SW480 (cell line): Measurements from ENCODE around the gene HMOX1.
"Not testable (repeated sequence)": the region's sequence is repeated elsewhere in the genome, so short reads cannot be mapped to it uniquely, and the experiment has no call there.

Source experiments
- DNase-seq: peaks from one replicate; pipeline ENCODE4 v3.0.0-alpha.2; 2016; ENCODE audit warnings: low spot score

Gene HMOX1

DNA sequence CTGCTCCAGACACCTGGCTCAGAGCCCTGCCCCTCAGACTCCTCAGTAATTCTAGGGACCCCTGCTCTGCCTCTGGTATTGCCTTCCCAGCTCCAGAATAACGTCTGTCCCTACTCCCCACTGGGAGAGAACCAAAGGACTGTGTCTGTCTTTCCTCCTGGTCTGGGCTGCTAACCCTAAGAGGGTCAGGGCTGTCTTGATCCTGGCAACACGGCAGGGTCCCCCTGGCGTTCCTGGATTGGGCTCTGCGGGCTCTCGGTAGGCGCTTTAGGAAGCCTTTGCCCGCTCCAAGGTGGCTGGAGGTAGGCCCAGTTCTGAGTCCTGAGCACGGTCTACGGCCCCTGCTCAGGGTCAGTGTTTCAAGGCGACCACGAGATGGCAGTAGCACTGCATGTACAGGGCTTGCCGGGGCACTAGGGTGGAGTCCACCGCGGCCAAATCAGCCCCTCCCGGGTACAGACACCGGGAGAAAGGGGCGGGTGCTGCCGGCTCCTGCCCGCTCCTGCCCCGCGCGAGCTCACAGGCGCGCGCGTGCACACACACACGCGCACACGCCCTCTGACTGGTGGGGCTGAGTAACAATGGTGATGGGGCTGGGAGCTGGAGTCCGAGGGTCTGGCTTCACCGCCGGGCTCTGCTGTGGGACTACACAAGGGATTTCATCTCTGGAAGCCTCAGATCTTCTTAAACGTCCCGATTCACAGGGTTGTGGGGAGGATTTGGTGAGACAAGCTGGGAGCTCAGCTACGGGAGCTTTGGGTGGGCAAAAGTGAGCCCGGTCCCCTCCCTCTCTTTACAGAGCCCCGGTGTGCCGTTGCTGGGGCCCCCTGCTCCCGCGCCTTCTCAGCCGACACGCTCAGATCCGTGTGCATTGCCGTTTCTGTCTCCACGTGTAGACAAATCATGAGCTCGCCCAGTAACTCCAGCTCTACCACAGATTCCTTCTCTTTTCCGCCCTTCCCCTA, 30.1 kb upstream of the HMOX1 start:
- peak; percentile 82 for DNase-seq

DNA sequence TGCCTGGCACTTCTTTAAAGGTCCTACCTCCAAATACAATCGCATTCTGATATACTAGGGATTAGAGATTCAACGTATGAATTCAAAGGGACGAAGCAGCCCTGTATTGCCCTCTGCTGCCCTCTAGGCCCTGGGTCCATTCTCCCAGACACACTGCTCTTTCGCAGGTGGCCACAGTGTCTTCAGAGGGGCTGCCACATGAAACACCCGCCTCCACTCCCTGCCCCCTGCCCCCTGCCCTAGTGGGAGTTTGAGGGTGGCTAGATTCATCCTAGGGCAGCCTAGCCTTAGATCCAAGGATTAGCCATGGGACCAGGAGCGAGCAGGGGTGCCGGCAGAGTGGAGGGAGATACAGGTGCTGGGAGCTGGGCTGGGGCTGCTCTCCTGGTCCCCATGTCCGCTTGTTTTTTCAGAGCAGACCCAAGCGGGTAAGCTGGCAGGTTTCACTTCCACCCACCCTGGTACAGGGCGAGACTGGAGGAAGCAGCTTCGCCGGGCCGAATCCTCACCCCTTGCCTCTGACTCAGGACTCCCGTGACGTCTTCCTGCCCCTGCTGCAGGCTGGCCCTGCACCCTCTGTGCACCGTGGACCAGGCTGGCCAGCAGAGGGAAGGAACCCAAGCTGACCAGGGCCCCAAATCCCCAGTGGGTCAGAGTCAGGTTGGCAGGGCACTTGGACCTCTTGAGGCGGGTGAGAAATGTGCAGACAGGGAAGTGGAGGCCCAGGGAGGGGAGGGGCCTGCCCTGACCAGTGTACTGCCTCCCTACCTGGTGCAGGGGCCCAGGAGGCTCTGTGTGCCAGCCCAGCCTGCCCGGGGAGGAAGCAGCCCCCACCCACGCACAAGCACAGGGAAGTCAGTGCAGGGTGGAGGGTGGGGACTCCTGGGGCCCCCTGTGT, 28.4 kb upstream of the HMOX1 start:
- no peak for DNase-seq

DNA sequence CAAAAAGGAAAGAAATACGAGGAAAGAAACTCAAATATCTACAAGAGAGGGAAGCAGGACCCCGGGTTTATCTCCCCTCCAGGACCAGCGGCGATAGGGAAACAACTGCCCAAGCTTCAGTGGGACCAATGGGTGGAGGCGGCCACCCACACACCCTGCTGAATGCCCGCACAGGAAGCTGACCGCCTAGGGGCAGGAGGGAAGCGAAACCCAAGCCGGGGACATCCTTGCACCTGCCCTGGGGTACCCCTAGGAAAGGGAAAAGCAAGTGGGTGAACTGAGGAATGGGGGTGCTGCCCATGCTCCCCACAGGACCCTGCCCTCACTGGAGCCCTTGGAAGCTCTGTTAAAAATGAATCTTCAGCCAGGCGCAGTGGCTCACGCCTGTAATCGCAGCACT, 27.6 kb upstream of the HMOX1 start:
- DNase-seq, result no peak

DNA sequence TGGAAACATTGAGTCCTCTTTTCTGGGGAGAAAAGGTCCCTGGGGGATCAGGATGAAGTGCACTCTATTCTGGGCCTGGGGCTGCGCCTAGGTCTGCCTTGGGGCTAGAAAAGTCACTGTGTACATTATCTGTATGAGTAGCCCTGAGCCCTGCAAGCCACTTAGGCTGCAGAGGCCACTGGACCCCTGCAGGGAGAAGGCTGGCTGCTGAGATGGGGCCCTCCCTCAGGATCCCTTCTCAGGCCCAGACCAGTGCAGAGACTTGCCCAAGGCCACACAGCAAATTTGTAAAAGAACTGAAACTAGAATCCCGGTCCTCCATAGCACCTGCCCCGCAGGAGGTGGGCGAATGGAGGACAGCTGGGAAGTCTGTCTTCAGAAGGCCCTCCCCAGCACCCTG, 26.8 kb upstream of the HMOX1 start:
- no peak for DNase-seq

DNA sequence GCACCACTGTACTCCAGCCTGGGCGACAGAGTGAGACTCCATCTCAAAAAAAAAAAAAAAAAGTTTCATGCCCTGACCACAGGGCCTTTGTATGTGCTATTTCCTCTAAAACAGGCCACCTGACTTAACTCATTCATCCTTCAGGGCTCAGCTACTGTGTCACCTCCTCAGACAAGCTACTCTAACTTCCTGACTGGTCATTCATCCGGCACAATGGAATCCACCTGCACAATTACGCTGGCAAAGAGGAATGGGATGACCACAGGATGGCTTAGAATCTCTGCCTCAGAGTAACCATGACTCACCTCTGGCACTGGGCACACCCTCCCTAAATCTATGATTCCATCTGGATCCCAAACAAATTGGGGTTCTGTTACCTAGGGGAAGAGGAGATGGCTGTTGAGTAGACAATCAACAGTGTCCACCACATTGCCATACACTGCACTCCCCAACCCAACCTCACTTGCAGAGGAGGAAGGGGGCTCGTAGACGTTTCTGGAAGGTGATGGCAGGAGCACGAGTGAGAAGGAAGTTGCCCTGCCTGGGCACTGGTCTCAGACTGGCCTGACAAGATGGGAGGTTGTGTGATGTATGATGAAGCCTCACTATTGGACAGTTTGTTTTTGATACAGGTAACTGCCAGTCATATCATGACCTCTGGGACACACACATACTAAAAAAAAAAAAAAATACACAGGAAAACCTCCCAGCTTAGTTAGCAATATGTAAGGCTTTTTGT, 22.8 kb upstream of the HMOX1 start:
- DNase-seq, result peak; percentile 84

DNA sequence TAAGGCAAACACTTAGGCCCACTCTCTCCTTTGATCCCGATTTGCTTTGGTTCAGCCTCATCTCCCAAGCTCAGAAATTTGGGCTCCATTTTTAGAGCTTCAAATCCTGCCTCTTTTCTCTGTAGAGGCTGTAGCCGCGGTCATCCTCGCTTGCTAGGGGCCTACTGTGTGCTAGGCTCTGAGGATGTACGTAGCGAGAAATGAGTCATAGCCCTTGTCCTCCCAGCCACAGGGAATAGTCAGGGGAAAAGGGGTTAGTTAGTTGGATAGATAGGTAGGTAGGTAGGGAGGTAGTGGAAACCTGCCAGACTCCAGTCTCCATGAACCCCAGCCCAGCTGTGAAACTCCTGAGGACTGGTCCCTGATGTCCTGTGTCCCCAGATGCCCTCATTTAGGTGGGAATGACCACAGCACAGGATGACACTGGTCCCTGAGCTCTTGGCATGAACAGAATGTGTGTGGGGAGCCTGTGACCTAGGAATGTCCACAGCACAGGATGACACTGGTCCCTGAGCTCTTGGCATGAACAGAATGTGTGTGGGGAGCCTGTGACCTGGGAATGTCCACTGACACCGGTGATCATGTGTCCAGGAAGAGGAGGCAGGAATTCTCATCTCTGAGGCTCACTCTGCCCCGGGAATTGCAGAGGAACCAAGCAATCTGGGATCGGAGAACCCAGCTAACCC, 21.4 kb upstream of the HMOX1 start:
- DNase-seq, result no peak

DNA sequence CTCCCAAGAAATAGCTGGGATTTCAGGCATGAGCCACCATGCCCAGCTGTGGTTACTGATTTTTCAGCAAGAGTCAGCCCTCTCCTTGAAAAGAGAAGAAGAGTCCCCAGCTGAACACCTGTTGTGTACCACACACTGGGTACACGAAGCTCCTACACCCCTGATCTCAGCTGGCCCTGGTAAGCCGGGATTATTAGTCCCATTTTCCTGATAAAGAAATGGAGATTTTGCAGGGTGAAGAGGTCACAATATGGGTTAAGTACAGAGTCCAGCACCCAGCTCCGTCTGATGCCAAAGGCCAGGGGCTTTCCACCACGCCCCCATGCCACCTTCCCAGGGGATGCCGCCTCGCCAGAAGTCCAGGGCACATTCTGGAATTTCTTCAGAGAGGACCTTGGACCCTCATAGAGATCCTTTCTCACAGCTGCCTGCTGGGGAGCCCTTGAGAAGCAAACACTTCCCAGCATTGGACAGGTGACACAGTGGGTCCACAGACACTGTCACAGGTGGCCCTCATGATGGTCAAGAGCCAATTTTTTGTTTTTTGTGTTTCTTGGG, 19.8 kb upstream of the HMOX1 start:
- DNase-seq, result no peak

DNA sequence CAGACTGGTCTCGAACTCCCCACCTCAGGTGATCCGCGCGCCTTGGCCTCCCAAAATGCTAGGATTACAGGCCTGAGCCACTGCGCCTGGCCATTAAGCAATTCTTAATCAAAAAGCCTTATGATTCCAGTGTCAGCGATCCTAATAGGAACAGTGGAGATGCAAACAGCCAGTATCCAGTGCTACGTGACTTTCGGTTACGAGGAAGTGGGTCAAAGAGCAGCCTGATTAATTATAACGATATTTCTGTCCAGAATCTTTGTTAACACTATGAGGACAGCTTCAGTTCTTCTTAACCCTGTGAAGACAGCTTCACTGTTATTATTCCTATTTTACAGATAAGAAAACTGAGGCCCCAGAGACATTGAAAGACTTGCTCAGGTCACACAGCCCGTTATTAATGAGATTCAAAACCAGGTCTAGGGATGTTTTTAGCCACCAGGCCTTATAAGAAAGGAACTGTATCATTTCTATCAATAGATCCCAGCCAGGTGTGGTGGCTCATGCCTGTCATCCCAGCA, 17.3 kb upstream of the HMOX1 start:
- no peak for DNase-seq

DNA sequence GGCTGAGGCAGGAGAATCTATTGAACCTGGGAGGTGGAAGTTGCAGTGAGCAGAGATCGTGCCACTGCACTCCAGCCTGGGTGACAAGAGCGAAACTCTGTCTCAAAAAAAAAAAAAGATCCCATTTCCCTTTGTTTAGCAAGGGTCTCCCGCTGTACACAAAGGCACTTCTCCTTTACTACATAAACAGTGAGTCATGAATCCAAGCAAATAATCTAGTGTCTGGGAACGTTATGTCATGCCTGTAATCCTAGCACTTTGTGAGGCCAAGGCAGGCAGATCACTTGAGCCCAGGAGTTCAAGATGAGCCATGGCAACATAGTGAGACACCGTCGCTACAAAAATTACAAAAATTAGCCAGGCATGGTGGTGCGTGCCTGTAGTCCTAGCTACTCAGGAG, 16.7 kb upstream of the HMOX1 start:
- DNase-seq, result not testable (repeated sequence)

DNA sequence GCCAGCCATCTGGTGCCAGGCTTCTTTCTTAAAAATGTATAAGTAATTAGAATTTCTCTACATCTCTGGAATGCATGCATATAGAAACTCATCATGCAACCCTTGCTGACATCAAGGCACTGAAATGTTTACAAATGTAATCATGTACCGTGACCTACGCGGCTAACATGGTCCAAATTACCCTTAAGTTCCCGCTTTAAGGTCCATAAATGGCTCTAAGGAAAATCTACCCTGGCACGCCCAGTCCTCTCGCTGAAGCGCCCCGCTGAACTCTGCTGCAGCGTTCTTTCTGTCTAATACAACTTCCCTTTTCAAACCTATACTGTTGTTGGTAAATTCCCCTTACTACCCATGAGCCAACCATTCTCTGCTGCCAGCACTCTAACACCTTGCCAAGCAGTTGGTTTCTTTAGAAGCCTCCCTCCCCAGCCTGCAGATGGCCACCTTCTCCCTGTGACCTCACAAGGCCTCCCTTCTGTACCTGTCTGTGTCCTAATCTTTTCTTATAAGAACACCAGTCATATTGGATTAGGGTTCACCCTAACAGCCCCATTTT, 13.5 kb upstream of the HMOX1 start:
- no peak for DNase-seq

DNA sequence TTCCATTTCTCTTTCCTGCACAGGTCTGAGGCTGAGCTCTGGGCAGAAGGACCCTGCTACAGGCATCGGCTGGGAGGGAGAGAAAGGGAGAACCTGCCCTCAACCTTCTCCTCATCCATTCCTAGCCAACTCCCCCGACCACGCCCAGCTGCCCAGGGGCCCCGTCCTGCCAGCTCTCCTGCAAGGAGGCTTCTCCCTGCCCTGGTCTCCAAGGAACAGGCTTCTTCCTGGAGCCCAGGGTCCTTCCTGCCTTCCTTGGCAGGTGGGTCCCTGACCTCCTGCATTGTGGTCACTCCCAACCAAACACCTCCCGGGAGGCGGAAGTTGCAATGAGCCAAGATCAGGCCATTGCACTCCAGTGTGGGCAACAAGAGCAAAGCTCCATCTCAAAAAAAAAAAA, 12.5 kb upstream of the HMOX1 start:
- DNase-seq, result no peak

DNA sequence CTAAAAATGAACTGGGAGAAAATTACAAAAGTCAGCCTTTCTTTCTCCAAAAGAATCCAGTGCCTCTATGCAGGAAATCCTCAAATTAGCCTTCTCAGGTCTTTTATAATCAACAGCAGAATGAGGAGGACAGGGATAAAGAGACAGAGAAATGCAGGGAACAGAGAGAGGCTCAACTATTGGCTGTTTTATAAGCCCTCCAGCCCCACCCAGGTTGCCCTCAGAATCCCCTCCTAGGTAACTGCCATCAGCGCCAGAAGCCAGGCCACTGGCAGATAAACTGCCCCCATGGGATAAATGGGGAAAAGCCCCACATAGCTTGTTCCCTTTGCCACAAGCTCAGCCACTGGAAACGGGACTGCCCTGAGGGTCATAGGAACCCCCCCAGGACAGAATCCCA, 10.9 kb upstream of the HMOX1 start:
- DNase-seq, result no peak

DNA sequence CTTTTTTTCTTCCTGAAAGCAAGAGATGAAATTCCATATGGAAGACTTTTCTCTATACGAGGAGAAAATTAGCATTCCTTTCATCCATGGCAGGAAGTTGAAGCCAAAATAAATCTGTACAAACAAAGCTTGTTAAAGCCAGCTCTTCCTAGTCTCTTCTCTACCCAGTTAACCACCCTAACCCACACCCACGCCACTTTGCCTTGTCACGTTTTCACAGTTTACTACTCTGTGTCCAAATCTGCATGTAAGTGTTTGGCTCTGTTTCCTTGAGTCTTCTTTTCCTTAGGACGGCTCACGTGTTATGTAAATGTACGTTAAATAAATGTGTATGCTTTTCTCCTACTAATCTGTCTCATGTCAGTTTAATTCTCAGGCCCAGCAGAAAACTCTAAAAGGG, 7.1 kb upstream of the HMOX1 start:
- DNase-seq, result no peak

DNA sequence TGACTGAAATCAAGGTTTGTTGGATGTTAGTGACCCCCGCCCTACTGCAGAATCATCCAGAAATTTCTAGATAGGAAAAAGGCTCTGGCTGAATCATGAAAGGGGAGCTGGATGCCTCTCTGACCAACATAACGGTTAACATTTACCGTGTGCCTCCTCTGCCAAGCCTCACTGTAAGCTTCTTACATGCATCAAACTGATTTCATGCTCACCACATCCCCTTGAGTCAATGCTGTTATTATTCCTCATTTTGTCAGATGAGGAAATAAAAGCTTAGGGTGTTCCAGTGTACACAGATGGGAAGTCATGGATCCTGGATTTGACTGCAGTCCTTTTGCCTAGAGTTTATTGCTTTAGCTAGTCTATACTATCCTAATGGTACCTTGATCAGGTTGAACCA, 5.9 kb upstream of the HMOX1 start:
- no peak for DNase-seq

DNA sequence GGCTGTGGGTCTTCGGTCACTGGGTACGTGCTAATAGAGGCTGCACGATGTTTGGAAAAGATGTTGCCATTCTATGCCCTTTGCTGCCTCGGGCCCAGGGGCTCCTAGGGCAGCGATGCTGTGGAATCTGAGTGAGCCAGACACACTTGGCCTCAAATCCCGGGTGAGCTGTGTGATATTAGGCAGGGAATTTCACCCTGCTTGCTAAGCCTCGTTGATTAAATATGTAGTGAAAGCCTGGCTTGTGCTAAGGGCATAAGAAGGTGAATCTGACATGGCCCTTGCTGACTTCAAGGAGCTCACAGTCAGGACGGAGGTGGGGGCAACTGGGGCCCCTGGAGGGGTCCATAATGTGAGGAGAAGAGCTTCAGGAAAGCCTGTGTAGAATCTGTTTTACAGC, 5.4 kb upstream of the HMOX1 start:
- no peak for DNase-seq

DNA sequence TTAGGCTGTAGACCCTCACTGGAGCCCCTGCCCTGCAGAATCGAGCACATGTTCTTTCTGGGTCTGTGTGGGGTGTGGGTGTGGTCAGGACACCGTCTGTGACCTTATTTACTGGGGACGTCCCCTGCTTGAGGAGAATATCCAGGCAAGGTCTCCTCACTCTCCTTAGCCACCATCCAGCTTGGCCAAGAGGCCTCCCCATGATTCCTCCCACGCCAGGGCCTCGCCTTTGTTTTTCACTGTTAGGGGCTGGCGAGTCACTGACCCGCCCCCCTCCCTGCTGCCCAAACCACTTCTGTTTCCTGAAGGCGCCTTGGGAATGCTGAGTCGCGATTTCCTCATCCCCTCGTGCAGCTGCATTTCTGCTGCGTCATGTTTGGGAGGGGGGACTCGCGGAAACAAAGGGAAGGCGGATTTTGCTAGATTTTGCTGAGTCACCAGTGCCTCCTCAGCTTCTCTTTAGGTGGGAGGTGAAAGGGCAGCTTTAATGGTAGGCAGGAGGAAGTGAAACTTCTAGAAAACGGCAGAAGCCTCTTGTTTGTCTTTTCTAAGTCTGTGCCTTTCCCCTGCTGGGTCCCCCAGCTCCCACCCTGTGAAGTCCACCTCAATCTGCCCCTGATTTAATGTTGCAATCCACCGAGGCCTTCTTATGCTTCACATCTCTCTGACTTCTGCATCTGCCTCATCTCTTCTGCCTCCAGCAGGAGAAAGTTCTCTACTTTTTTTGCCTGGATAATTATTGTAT, 4.0 kb upstream of the HMOX1 start:
- DNase-seq, result peak; percentile 74

DNA sequence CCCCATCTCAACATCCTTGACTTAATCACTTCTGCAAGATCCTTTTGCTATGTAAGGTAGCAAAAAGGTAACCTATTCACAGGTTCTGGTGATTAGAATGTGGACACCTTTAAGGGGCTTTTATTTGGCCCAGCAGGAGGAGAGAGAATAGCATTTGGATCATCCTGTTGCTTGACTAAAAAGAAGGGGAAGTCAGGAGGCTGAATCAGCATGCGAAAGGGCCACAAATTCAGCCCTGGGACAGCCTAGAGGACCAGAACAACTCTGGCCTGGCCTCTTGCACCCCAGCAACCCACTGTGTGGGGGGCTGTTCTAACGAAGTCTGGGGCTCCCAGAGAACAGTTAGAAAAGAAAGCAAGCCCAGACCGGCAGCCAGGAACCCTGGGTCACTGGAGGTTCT, 3.2 kb upstream of the HMOX1 start:
- no peak for DNase-seq

DNA sequence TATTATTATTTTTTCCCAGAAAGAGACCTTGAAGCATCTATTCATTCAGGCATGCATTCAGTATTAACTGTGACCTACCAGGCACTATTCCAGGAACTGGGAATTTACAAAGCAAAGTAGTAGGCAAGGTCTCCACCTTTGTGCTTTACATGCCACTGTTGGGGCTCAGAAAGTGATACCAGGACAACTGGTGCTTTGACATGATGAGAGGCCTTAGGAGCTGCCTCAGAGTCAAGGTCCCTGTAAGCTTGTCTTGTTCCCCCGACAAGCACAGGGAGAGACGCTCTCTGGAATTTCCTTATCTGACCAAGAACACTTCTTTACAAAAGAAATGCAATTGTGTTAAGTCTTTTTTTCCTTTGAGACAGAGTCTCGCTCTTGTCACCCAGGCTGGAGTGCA, 2.3 kb upstream of the HMOX1 start:
- no peak for DNase-seq

DNA sequence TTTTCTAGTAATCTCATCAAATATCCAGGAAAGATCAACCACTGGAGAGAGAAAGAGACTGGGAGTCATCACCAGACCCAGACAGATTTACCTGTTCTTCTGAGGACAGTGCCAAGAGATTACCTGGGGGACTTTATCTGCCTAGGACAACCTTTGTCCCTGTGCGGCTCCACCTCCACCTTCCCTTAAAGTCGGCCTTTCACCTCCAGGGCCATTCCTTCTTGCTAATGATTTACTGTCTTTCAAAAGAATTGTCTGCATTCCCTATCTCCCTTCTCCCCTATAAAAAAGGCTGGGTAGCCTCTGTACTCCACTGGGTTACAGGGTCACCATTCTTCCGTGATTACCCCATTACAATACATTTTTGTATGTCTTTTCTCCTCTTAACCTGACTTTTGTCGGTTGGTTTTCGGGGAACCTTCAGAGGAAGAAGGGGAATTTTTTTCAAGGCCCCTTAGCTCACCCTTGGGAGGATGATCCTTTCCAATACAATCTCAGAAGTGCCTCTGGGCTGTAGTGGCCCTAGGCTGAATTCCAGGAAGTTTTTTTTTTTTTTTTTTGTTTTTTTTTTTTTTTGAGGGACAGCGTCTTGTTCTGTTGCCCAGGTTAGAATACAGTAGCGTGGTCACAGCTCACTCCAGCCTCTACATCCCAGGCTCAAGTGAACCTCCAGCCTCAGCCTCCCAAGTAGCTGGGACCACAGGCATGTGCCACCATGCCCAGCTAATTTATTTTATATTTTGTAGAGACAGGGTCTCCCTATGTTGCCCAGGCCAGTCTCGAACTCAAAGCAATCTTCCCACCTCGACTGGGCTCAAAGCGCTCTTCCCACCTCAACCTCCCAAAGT, 1.5 kb upstream of the HMOX1 start:
- no peak for DNase-seq
